A549 (cell line): ENCODE results near the gene SOD1. TPM values are rescaled to one million over a fixed set of nuclear protein-coding genes. Genes with fewer than 3 reads are reported as not detected.

ENCODE experiments used
- ATAC-seq, 2 experiments: fragments of 200-7000 bp in 1 of 2; fragments of >200 bp in 1 of 2; cut with Nextera tagmentation in 1 of 2; cut with Tn5 transposase in 1 of 2; 3 replicates each; pipeline versions ENCODE4 v1.8.0 to v1.9.1; 2018 to 2020; ENCODE audit warnings: mild to moderate bottlenecking in 1 of 2, moderate library complexity in 1 of 2
- CTCF ChIA-PET: fragments of 300-600 bp; sonication (Branson Sonifier 250); formaldehyde crosslinking; extraction: SDS; loops from one replicate; lab custom pipeline; 2021; ENCODE audit warnings: antibody characterized with exemption, inconsistent platforms; lab: Yijun Ruan, JAX
- POLR2A ChIA-PET: fragments of 350-600 bp; formaldehyde crosslinking; extraction: SDS; loops from one replicate; lab custom pipeline; 2021; ENCODE audit warnings: antibody characterized with exemption, inconsistent platforms; lab: Yijun Ruan, JAX
- DNase-seq, 2 experiments: peaks; one replicate each; pipeline versions ENCODE4 v3.0.0 to v3.0.0-alpha.2; 2011 to 2016; ENCODE audit warnings: low read depth in 1 of 2, low spot score in 1 of 2
- FAIRE-seq: peaks from 2 replicates; lab custom pipeline; 2011; peaks lifted over from hg19 to GRCh38; lab: Jason Lieb, UNC
- H3K27ac ChIP-seq, 2 experiments: fragments of >200 bp; sonication (Bioruptor Twin); formaldehyde crosslinking; 3 replicates each; pipeline ENCODE4 v1.5.1; 2016 to 2017
- H3K4me1 ChIP-seq: fragments of >200 bp; sonication (Bioruptor Twin); formaldehyde crosslinking; 3 replicates; pipeline ENCODE4 v1.6.1; 2016
- H3K4me2 ChIP-seq: fragments of >200 bp; sonication (Bioruptor Twin); formaldehyde crosslinking; 3 replicates; pipeline ENCODE4 v1.6.1; 2016
- H3K4me3 ChIP-seq: fragments of >200 bp; sonication (Bioruptor Twin); formaldehyde crosslinking; 3 replicates; pipeline ENCODE4 v1.5.1; 2016
- H3K9me3 ChIP-seq: fragments of >200 bp; sonication (Bioruptor Twin); formaldehyde crosslinking; 3 replicates; pipeline ENCODE4 v1.6.1; 2016
- CBX8 ChIP-seq: fragments of 200-600 bp; sonication (generic); IDR thresholded peaks from 2 replicates; pipeline ENCODE4 v1.6.1; 2016
- CEBPB ChIP-seq, 2 experiments: fragments of >200 bp in 1 of 2; sonication (Bioruptor Twin) in 1 of 2; formaldehyde crosslinking in 1 of 2; IDR thresholded peaks; 2 replicates each; pipeline ENCODE4 v1.6.1; 2012 to 2016
- CHD4 ChIP-seq: fragments of 200-600 bp; sonication (generic); IDR thresholded peaks from 2 replicates; pipeline ENCODE4 v1.6.1; 2016; ENCODE audit warnings: antibody characterized with exemption, mild to moderate bottlenecking, borderline replicate concordance
- E2F6 ChIP-seq: IDR thresholded peaks from 2 replicates; pipeline ENCODE4 v1.6.1; 2012; ENCODE audit warnings: low read depth, borderline replicate concordance
- EHF ChIP-seq: fragments of 250-450 bp; sonication (Bioruptor Pico); IDR thresholded peaks from 2 replicates; pipeline ENCODE4 v1.5.0; 2020; ENCODE audit warnings: mild to moderate bottlenecking
- EP300 ChIP-seq, 2 experiments: fragments of >200 bp; sonication (Bioruptor Twin); formaldehyde crosslinking; IDR thresholded peaks; 2 replicates in 1 of 2; 3 replicates in 1 of 2; pipeline ENCODE4 v1.6.1; 2016 to 2017
- ESRRA ChIP-seq: fragments of 150-350 bp; IDR thresholded peaks from 2 replicates; pipeline ENCODE4 v1.6.1; 2014; ENCODE audit warnings: mild to moderate bottlenecking, low read length, borderline replicate concordance
- GATA3 ChIP-seq: IDR thresholded peaks from 2 replicates; pipeline ENCODE4 v1.6.1; 2012; ENCODE audit warnings: borderline replicate concordance
- HEYL ChIP-seq: fragments of 250-450 bp; sonication (Bioruptor Pico); IDR thresholded peaks from 2 replicates; pipeline ENCODE4 v1.8.0; 2021; ENCODE audit warnings: mild to moderate bottlenecking, moderate library complexity
- HOXA7 ChIP-seq: fragments of 250-450 bp; sonication (Bioruptor Pico); IDR thresholded peaks from 2 replicates; pipeline ENCODE4 v1.5.0; 2020; ENCODE audit warnings: mild to moderate bottlenecking, moderate library complexity
- HOXB5 ChIP-seq: fragments of 250-450 bp; sonication (Bioruptor Pico); IDR thresholded peaks from 2 replicates; pipeline ENCODE4 v1.5.0; 2020; ENCODE audit warnings: mild to moderate bottlenecking, moderate library complexity
- JUN ChIP-seq, 2 experiments: fragments of >200 bp; sonication (Bioruptor Twin); formaldehyde crosslinking; IDR thresholded peaks; 2 replicates in 1 of 2; 3 replicates in 1 of 2; pipeline ENCODE4 v1.6.1; 2016 to 2017
- KDM1A ChIP-seq: fragments of 200-600 bp; sonication (generic); IDR thresholded peaks from 2 replicates; pipeline ENCODE4 v1.6.1; 2016; ENCODE audit warnings: low read depth, mild to moderate bottlenecking
- MAX ChIP-seq: IDR thresholded peaks from 2 replicates; pipeline ENCODE4 v1.6.1; 2012
- MAZ ChIP-seq: fragments of 150-350 bp; IDR thresholded peaks from 2 replicates; pipeline ENCODE4 v1.6.1; 2014; ENCODE audit warnings: antibody characterized with exemption, low read depth, low read length, borderline replicate concordance
- NFE2L2 ChIP-seq: fragments of 150-350 bp; conservative IDR thresholded peaks from 2 replicates; pipeline ENCODE4 v1.6.1; 2014; ENCODE audit warnings: low read length
- NR3C1 ChIP-seq: fragments of >200 bp; sonication (Bioruptor Twin); formaldehyde crosslinking; IDR thresholded peaks from 3 replicates; pipeline ENCODE4 v1.6.1; 2017
- PBX3 ChIP-seq: IDR thresholded peaks from 2 replicates; pipeline ENCODE4 v1.6.1; 2012
- PHF8 ChIP-seq: fragments of 200-600 bp; sonication (generic); IDR thresholded peaks from 2 replicates; pipeline ENCODE4 v1.6.1; 2016; ENCODE audit warnings: low read depth, mild to moderate bottlenecking, antibody characterized with exemption, moderate library complexity, borderline replicate concordance
- RAD21 ChIP-seq, 2 experiments: fragments of >200 bp in 1 of 2; sonication (Bioruptor Twin) in 1 of 2; formaldehyde crosslinking in 1 of 2; IDR thresholded peaks in 1 of 2; conservative IDR thresholded peaks in 1 of 2; 2 replicates in 1 of 2; 3 replicates in 1 of 2; pipeline ENCODE4 v1.6.1; 2012 to 2018; ENCODE audit warnings: inconsistent platforms in 1 of 2
- RNF2 ChIP-seq: fragments of 200-600 bp; sonication (generic); IDR thresholded peaks from 2 replicates; pipeline ENCODE4 v1.6.1; 2016; ENCODE audit warnings: low read depth, mild to moderate bottlenecking, antibody characterized with exemption, moderate library complexity, borderline replicate concordance
- SMC3 ChIP-seq: fragments of >200 bp; sonication (Bioruptor Twin); formaldehyde crosslinking; IDR thresholded peaks from 3 replicates; pipeline ENCODE4 v1.6.1; 2018; ENCODE audit warnings: inconsistent platforms
- TFCP2L1 ChIP-seq: fragments of 250-450 bp; sonication (Bioruptor Pico); IDR thresholded peaks from 2 replicates; pipeline ENCODE4 v1.5.0; 2021; ENCODE audit warnings: mild to moderate bottlenecking
- USF2 ChIP-seq: fragments of 450-650 bp; IDR thresholded peaks from 2 replicates; pipeline ENCODE4 v1.6.1; 2014; ENCODE audit warnings: antibody characterized with exemption
- ZC3H11A ChIP-seq: fragments of 450-650 bp; IDR thresholded peaks from 2 replicates; pipeline ENCODE4 v1.6.1; 2014; ENCODE audit warnings: antibody characterized with exemption, mild to moderate bottlenecking
- ZFP36 ChIP-seq: fragments of 450-650 bp; IDR thresholded peaks from 2 replicates; pipeline ENCODE4 v1.6.1; 2014; ENCODE audit warnings: borderline replicate concordance; ENCODE audit not compliant: partially characterized antibody
- ZNF302 ChIP-seq: fragments of 250-450 bp; sonication (Bioruptor Pico); IDR thresholded peaks from 2 replicates; pipeline ENCODE4 v1.9.0; 2021; ENCODE audit warnings: inconsistent platforms, mild to moderate bottlenecking, moderate library complexity
- WGBS: methylation state at CpG from one replicate; pipeline ENCODE4 v1.1.6; 2017; ENCODE audit errors: missing lambda C conversion rate; 5-methylcytosine and 5-hydroxymethylcytosine counted together
- polyA plus RNA-seq, 4 experiments: library from polyadenylated mRNA; depleted of rRNA in 3 of 4; stranded (reverse); fragments of >200 nt; fragmentation: RNase III in 1 of 4; extraction: RNeasy Plus Mini Kit Qiagen cat#74134 plus additional on column Dnase treatment in 1 of 4; gene quantifications; 2 replicates in 3 of 4; 3 replicates in 1 of 4; pipeline ENCODE4 v1.2.3, GENCODE V29; 2011 to 2017

SOD1 gene
- polyA plus RNA-seq, 2 of the 4 experiments (the other 2 are of a cell fraction) = 488 to 551 TPM

GRCh38 chr21:31671146-31671716, 11.7 kb downstream of the SOD1 start:
- DNase-seq (no peak), FAIRE-seq (no peak), ATAC-seq (peak in 1 of 2 experiments; percentile 33; a peak in 3 of 6 replicates)
- CTCF ChIA-PET = no interaction called here
- Histone ChIP-seq H3K4me2 (no peak overlapping the region), H3K4me3 (no peak overlapping the region)
- POLR2A ChIA-PET = no interaction called here
- TF ChIP-seq EP300 (IDR thresholded peaks at IDR 0.05) (no peak), SMC3 (no peak), ESRRA (no peak), EHF (no peak), PBX3 (no peak), CBX8 (no peak), HOXB5 (CRISPR knock-in tag) (no peak), NR3C1 (no peak), ZFP36 (no peak), GATA3 (no peak), E2F6 (no peak), RAD21 (conservative IDR thresholded peaks at IDR 0.05 in 1 of 2, IDR thresholded peaks at IDR 0.05 in 1 of 2) (no peak), ZC3H11A (no peak), JUN (IDR thresholded peaks at IDR 0.05) (no peak), USF2 (no peak)
- TF ChIP-seq, all 56 proteins: peak for 0
- WGBS = 89% methylated on average over 12 of the region's 12 CpGs
- Histone ChIP-seq H3K9me3 (no peaks in the 10 kb centered on the region), H3K27ac (no peak overlapping the region), H3K4me1 (peaks cover 13% of the 10 kb centered on the region; the same call in 2 of the 3 replicates)

GRCh38 chr21:31671931-31672330, 12.4 kb downstream of the SOD1 start:
- peaks cover 8% of the 10 kb centered on the region; the same call in 1 of the 3 replicates for H3K4me1 ChIP-seq
- H3K9me3 ChIP-seq = no peaks in the 10 kb centered on the region
- POLR2A ChIA-PET = no interaction called here
- FAIRE-seq (no peak), DNase-seq (no peak), ATAC-seq (peak in 1 of 2 experiments; percentile 34; a peak in 3 of 6 replicates)
- TF ChIP-seq PHF8 = no peak
- no peak overlapping the region for H3K4me2 ChIP-seq
- H3K27ac ChIP-seq = no peak overlapping the region
- CTCF ChIA-PET = interaction anchor here (1.6 kb wide), 1 partner anchor 10 kb away, joined by 3 read pairs; no protein-coding TSS in a partner anchor
- no peak overlapping the region for H3K4me3 ChIP-seq
- WGBS = 92% methylated on average over 9 of the region's 17 CpGs

- H3K4me3 ChIP-seq = no peak overlapping the region
- H3K9me3 ChIP-seq = no peaks in the 10 kb centered on the region
- WGBS = 84% methylated on average over 3 of the region's 3 CpGs
- DNase-seq (no peak), FAIRE-seq (no peak), ATAC-seq (no peak)
- CTCF ChIA-PET = interaction anchor here (1.6 kb wide), 1 partner anchor 12 kb away, joined by 3 read pairs; no protein-coding TSS in a partner anchor
- peaks cover 8% of the 10 kb centered on the region; the same call in 1 of the 3 replicates for H3K4me1 ChIP-seq
- POLR2A ChIA-PET = no interaction called here
- H3K27ac ChIP-seq = no peak overlapping the region
- no peak overlapping the region for H3K4me2 ChIP-seq
- no peak for TF ChIP-seq HEYL (CRISPR knock-in tag)
- TF ChIP-seq GATA3 = no peak
- no peak for TF ChIP-seq HOXA7
- no peak for TF ChIP-seq HOXB5 (CRISPR knock-in tag)
- no peak for TF ChIP-seq USF2
- no peak for TF ChIP-seq TFCP2L1 (CRISPR knock-in tag)
- no peak for TF ChIP-seq CEBPB (IDR thresholded peaks at IDR 0.05)
- TF ChIP-seq NFE2L2 = no peak
- no peak for TF ChIP-seq KDM1A
- no peak for TF ChIP-seq MAX
- no peak for TF ChIP-seq ZNF302 (CRISPR knock-in tag)
- no peak for TF ChIP-seq CHD4
- no peak for TF ChIP-seq MAZ
- no peak for TF ChIP-seq RNF2
- TF ChIP-seq SMC3 = no peak
- TF ChIP-seq EP300 (IDR thresholded peaks at IDR 0.05) = no peak
These were observed 13.9 kb downstream of the SOD1 start for GRCh38 chr21:31673321-31673912.
